ENCODE results near the gene CCDC60.

CCDC60 gene, protein sequence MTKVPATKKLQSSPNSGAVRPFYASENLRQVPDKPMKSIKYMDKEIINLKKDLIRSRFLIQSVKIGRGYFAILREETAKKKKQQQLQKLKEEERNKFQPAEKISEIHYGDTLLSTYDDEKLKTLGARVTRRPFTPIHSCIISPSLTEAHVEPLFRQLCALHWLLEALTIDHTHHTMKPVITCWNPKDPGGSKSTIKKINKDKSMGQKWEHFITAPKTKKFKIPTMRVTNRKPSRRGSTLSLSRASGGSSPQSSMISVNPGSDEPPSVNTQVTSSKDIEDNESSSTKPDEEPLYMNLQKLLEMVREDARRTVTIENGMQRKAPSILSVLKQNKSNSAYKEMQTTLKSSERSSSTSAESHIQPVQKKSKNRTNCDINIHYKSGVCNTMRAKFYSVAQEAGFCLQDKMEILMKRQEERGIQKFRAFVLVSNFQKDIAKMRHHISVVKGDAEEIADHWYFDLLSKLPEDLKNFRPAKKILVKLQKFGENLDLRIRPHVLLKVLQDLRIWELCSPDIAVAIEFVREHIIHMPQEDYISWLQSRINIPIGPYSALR

DNA sequence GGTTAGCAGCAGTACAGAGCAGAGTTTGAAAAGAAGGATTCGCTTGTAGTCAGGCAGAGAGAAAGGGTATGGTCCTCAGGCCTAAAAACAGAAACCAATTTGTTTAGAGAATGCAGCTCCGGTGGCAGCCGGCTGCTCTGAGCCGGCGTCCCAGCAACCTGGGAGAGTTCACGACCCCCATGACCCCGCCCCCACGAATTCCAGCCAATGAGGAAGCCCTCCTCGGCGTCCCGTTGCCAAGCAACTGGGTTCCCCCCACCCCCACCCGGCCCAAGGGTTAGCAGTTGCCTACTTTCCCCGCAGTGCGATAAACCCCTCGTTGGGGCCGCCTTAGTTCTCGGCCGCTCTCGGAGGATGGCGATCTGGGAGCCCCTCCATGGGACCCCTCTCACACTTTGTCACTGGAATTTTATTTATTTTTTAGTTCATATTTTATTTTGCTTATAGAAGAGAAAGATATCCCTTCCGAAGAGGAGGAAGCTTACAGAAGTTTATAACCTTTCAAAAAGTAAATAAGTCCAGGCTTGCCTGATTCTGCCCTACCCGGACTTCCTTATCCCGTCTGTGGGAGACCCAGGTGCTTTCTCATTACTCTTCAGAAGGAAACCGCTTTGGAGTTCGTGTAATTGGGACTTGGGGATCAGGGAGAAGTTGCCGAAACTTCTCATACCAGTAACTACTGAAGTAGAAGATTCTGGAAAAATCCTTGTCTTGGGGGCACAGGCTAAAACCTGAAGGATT is at the start of gene CCDC60:
CCDC60 (plus strand) TSS at position 300 of the 741 bp plus-strand sequence. CDS start 448 bp downstream, outside the sequence.
- DNase-seq (ENCODE audit: low read depth): no peak

DNA sequence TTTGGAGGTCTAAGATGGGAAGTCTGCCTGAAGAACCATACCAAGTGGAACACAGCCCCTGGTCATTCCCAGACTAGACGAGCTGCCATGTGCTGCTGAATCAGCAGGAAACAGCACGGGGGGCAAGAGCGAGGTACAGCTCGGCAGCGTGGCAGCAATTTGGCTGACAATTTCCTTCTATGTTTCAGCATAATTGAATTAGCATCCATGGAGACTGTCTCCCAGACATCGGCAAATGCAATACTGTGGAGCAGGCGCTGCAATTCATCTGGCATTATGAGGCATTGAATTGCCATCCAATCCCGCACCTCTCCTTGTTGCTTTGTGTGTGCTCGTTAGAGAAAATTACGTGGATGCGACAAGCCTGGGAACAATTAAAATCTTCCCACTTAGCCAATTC is 46.0 kb upstream of the CCDC60 start:
- no peak for DNase-seq (ENCODE audit: low read depth)

DNA sequence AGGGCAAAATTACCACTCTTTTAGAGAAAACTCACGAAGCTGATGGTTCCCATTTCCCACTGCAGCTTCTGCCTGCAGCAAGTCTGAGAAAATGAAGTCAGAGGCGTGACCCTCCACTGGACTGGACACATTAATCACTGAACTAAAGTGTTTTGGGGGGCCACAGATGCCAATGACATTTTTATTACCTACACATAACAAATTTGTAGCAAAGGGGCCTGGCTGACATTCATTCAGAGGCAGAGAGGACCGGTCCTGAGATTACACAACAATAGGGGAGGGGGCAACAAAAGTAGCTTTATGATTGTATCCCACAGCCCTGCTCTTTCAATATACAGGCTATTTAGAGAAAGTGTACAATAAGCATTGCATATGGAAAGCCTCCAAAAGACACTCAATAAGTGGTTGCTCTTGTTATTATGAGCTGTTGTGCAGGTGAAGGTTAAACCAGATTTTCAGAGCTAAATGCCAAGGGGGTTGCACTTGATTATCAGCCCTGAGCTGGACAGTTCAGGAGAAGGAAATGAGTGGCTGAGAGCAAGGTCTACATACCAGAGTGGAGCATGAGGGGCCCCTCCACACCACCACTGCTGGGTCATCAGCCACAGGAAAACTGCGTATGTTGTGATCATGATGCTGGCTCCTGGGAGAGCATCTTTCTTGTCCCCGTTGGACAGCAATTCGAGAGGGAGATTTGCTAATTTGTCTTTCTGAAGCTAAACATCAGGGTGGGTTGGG is 41.5 kb upstream of the CCDC60 start:
- DNase-seq (ENCODE audit: low read depth): no peak

DNA sequence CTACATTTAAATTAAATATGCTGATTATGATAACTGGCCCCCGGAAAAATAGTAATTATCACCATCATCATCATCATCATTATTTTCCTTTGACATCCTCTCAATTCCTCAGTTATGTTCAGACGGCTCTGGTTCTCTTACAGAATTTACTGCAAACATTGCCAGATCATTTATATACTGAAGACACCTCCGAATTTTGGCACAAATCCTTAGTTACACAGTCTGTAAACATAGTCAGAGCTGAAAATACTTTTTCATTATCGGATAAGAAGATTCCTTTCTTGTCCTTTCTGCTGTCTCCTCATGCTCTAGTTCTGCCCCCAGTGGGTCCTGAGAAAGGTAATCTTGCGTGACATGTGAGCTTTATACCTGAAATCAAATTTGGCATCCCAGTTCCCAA is 40.3 kb upstream of the CCDC60 start:
- no peak for DNase-seq (ENCODE audit: low read depth)

DNA sequence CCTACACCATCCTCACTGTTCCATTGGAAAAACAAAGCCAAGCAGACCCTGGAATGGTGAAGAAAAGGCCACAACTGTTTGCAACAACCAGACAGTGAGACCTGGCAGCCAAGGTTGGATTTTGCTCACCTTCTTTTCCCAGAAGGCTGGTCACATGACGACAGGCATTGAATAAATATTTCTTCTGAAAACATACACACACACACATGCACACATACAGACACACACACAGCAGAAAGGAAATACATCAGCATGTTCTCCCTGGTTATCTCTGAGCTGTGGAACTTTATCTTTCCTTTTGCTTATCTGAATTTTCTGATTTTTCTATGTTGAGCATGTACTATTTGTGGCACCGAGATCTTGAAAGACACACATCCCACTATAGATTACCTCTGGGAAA is 38.0 kb upstream of the CCDC60 start:
- DNase-seq (ENCODE audit: low read depth): no peak

DNA sequence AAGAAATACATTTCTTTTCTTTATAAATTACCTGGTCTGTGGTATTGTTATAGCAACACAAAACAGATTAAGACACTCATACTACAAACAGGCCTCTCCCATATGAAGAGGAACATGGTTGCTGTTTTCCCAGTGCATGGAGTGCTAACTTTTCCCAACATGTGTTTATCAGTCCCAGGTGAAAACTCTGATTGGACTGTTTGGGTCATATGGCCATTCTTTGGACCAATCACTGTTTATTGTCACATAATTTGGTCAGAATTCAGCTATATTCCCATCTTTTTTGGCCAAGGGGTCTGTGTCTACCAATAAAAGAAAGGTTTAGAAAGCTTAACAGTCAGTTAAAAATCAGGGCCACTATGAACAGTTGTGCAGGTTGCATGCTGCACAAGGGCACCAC is 35.4 kb upstream of the CCDC60 start:
- no peak for DNase-seq (ENCODE audit: low read depth)

DNA sequence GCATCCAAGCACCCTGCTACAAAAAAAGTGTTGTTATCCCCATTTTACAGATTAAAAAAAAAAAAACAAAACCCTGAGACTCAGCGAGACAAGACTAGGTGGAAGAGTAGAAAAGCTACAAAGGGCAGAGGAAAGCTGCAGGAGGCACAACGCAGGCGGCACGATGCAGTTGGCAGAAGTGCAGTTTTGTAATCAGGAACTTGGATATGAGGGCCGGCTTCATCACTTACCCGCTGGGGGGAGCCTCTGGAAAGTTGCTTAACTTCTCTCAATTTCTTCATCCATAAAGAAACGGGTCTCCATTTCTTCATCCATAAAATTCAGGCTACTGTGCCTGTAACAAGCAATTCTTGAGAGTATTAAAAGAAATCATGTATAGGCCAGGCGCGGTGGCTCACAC is 33.1 kb upstream of the CCDC60 start:
- no peak for DNase-seq (ENCODE audit: low read depth)

DNA sequence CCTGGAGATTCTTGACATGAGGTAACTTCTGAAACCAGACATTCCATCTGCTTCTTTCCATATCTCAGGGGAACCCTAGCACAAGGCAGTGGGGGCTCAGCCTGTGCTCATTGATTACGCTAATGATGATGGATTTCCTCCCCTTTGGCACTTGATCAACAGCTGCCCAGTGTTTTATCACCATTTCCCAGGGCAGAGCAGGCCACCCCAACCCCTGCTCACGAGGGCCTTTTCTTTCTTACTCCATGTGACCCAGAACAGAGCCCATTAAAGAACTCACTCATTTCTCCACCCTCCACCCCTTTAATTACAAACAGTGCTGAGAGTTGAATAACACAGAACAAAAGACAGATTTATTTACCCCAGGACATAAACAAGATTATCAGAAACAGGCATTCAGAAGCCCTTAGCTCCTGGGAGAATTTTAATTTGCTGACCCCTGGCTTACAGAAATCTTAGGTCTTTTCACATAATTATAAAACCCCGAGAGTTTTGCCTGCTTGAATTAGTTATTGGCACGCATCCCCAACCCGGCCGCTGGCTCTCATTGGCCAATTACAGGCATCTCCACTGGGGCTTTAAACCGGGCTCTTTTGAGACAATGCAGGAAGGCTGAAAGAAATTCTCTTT is 32.0 kb upstream of the CCDC60 start:
- no peak for DNase-seq (ENCODE audit: low read depth)

DNA sequence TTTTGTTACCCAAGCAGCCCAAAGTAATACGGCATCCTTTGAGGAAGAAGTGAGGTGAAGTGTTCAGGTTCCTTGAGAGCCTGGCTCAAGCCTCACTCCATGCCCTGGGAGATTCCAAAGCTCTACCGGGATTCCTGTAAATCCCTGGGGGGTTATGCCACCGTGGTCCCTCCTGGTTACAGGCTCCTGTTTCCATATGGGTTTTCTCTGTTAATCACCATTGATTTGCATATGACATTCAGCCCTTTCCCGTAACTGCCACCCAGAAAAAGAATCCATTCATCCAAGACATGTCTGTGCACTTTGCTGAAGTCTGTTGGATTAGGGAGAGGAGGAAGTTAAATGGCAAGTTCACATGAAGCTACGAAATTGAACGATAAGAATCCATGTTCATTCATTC is 27.9 kb upstream of the CCDC60 start:
- no peak for DNase-seq (ENCODE audit: low read depth)

DNA sequence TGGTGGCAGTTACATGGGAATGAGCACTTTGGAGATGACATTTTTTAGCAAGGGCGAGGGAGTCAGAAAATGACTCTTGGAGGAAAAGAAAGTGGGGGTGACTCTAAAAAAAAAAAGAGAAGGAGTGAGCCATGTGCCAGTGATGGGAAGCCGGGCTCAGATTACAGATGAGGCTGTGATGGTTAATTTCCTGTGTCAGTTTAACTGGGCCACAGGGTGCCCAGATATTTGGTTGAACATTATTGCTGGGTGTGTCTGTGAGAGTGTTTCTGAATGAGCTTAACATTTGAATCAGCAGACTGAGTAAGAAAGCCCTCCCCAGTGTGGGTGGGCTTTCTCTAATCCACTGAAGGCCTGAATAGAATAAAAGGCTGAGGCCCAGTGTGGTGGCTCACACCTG is 26.8 kb upstream of the CCDC60 start:
- no peak for DNase-seq (ENCODE audit: low read depth)

DNA sequence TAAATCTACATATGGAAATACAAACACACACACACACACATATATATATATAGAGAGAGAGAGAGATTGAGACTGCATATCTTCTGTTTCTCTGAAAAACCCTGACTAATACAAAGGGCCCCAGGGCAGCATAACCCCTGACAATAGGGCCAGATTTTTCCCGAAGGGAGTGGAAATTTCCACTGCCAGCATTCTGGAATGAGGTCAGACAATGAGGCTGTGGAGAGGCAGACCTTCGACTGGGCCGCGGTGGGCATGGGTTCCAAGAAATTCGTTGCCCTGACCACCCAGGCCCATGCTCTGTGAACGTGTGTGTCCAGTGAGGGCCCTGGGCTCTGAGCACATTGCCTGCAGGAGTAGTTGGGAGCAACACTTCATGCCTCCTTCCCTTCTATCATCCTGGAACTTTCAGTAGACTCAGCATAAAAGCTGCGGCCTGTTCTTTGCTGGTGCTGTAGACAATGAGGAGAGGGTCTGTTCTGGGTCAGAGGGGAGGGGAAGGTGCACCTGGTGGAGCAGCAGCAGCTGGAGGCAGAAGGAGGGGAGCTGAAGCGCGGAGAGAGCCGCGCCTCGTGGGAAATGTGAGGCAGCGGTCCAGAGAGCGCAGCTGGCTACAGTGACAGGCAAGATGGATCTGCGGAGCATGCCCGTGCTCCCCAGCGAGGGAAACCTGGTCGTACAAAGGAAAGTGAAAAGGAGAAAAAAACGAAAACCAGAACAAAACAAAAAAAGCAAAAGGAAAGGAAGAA is 25.6 kb upstream of the CCDC60 start:
- DNase-seq (ENCODE audit: low read depth): no peak

DNA sequence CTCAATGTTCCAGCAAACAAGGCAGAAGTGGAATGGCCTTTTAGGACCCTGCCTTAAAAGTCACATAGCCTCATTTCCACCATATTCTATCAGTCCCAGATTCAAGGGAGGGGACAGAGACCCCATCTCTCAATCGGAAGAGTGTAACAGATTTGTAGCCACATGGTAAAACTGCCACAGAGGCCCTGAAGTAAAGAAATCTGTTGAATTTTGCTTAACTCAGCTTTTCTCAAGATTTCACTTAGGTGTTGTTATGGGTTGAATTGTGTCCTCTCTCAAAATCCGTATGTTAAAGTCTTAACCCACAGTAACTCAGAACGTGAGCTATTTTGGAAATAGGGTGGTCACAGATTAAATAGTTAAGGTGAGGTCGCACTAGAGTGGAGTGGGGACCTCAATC is 22.7 kb upstream of the CCDC60 start:
- no peak for DNase-seq (ENCODE audit: low read depth)

DNA sequence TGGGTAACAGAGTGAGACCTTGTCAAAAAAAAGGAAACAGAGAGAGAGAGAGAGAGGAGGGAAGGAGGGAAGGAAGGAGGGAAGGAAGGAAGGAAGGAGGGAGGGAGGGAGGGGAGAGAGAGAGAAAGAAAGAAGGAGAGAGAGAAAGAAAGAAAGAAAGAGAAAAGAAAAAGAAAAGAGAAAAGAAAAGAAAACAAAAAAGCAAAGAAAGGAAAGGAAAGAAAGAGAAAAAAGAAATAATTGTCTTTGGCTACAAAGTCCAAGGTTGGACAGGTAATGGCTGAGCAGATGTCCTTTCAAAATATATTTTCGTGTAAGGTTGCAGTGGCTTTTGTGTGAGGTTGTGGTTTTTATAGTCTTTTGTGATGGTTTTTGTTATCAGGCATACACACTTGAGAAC is 21.6 kb upstream of the CCDC60 start:
- no peak for DNase-seq (ENCODE audit: low read depth)

DNA sequence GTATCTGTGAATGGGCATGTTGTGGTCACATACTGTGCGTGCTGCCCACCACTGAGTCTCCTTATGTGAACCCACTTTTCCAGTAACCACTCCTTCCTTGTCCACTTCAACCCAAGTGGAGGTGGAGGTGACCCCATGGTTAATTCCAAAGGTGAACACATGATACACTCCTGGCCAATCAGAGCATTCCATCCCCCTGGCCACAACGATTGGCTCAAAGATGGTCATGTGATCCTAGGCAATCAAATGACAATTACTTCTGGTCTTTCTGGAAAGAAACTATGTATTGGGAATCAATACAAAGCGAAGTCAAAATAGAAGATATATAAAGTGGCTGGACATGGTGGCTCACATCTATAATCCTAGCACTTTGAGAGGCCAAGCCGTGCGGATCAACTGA is 20.2 kb upstream of the CCDC60 start:
- no peak for DNase-seq (ENCODE audit: low read depth)

DNA sequence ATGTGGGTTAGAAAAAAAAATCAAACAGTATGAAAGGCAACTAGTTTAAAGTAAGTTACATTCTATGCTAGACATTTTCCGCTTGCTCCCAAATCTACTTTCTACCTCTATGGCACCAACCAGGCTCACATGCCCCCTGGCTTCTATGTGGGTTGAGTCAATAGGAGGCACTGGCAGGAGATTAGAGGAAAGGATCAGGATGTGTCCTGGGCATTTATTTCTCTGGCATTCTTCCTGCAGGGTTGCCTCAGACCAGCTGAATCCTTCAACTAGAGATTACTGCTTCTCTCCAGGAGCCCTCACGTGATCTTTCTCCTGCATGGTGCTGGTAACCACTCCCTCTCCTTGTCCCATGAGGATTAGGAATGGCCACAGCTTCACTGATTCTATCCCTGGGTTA is 14.9 kb upstream of the CCDC60 start:
- no peak for DNase-seq (ENCODE audit: low read depth)

DNA sequence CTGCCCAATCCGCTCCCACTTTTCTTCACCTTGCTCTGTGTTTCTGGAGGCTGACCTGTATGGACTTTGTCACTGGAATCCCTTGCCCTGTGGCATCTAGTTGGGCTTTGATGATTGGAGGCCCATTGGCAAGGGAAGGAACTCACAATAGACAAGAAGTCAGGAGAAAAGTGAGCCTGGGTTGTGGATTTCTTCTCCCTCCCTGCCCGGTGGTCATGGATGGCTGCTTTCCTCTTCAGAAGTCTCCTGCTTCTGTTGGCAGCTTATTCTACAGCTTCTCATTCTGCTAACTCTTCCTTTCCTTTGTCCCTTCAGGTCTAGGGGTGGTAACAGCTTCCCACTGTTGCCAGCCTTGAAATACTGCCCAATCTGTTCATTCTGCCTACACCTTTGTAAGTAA is 13.9 kb upstream of the CCDC60 start:
- DNase-seq (ENCODE audit: low read depth): no peak

DNA sequence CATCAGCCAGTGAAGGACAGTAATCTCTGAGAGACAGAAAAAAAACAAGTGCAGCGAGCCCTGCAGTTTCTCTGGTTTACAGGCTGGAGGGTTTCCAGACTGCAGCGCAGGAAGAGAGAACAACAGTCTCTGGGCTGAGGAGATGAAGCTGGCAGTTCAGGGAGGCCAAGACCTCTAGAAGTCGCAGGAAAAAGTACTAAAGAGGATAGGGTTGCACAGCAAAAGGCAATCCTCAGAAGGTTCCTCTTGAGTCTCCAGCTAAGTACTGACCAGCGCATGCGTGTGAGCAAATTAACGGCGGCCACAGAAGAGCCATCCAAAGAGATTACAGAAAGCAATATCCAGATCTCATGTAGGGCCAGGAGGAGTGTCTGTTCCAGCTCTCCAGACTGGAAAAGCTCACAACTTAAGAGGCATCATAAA is 12.2 kb upstream of the CCDC60 start:
- DNase-seq (ENCODE audit: low read depth): no peak

DNA sequence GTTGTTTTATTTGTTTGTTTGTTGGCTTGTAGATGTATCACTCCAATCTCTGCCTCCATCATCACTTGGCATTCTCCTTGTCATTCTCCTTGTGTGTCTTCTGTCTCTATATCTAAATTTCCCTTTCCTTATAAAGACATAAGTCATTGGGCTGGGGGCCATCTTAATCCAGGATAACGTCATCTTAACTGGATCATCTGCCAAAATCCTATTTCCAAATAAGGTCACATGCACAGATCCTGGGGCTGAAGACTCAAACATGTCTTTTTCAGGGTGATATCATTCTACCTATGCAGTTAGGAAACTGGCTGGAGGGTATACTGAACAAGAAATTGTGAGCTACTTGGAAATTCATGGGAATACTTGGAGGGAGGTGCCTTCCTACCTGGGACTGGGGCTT is 8.7 kb upstream of the CCDC60 start:
- DNase-seq (ENCODE audit: low read depth): no peak

DNA sequence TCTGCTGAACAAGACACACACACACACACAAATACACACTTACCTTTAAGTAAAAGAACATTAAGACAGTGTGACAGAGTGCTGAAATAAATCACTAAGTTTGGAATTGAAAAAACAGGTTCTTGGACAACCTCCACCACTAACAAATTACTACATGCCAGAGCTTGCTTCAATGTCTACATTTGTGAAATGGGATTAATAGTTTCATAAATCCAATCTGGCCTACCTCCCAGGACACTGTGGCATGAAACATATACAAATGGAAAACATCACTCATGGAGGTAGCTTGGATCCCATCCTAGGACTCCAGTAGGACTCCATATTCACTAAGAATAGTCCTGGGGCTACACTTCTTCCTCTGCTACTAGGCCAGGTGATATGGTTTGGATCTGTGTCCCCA is 8.2 kb upstream of the CCDC60 start:
- no peak for DNase-seq (ENCODE audit: low read depth)

DNA sequence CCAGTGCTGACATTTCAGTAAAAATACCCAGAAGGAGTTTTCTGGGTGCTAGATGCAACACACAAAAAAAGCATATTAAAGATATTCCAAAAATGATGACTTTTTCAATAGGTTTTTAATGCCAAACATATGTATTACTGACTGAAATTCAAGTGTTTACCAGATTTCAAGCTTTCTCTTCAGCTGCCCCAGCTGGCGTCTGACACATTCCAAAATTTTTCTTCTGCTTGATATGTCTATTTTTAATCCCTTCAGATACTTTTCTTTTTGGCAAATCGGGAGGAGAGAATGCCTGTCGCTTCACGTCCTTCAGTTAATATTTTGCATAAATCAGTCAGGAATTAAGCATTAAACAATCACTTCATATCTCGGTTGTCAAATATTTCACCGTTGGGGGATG is 7.1 kb upstream of the CCDC60 start:
- no peak for DNase-seq (ENCODE audit: low read depth)

DNA sequence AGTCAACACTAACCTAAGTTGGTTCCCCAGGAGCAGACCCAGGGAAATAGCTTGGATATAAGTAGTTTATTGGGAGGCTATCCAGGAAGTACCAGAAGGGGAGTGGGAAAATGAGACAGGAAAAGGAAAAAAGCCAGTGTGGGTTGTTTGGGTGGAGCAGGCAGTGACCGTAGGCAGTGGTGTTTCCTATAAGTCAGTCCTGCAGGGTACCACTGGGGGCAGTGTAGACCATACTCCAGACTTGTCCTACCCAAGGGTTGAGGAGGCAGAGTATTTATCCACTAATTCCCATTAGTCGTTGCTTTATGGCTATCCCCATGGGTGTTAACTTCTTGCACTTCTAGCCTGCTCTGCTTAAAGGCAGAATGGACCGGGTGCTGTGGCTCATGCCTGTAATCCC is 6.4 kb upstream of the CCDC60 start:
- DNase-seq (ENCODE audit: low read depth): no peak

Data from T-helper 22 cell (primary cell).